Activated CD8-positive, alpha-beta memory T cell treated with anti-CD3 and anti-CD28 coated beads, Interleukin-2, amount 50 U/mL, for 24 hours (primary cell): Measurements from ENCODE around the gene RPS19BP1.

ENCODE experiments used
- DNase-seq: peaks from one replicate; pipeline ENCODE4 v3.0.0-alpha.2; 2020; ENCODE audit errors: extremely low read depth

RPS19BP1 gene

GRCh38 chr22:39532215-39533073, at the start of gene RPS19BP1:
Gene RPS19BP1, minus strand, starts transcription at chr22:39532748. Its CDS starts 10 bp downstream, at chr22:39532738.
- DNase-seq = peak; percentile 99

GRCh38 chr22:39581303-39581702, 48.8 kb upstream of the RPS19BP1 start:
- no peak for DNase-seq

- no peak for DNase-seq
These were observed 48.2 kb upstream of the RPS19BP1 start for GRCh38 chr22:39580795-39581194.

GRCh38 chr22:39580006-39580441, 47.5 kb upstream of the RPS19BP1 start:
- DNase-seq = no peak

- DNase-seq = no peak
These were observed 45.4 kb upstream of the RPS19BP1 start for GRCh38 chr22:39577900-39578299.

- no peak for DNase-seq
These were observed 44.8 kb upstream of the RPS19BP1 start for GRCh38 chr22:39577366-39577765.

- no peak for DNase-seq
These were observed 43.5 kb upstream of the RPS19BP1 start for GRCh38 chr22:39576027-39576426.

GRCh38 chr22:39575552-39575825, 42.9 kb upstream of the RPS19BP1 start:
- DNase-seq = no peak

- DNase-seq = no peak
These were observed 42.4 kb upstream of the RPS19BP1 start for GRCh38 chr22:39574779-39575551.

- DNase-seq = no peak
These were observed 39.0 kb upstream of the RPS19BP1 start for GRCh38 chr22:39571538-39571937.

GRCh38 chr22:39570665-39571064, 38.1 kb upstream of the RPS19BP1 start, which contains the start of gene CACNA1I:
Gene CACNA1I, plus strand, starts transcription at chr22:39570753. Its CDS starts 0 bp downstream, at chr22:39570753.
- DNase-seq = no peak

- DNase-seq = no peak
These were observed 37.7 kb upstream of the RPS19BP1 start for GRCh38 chr22:39570226-39570625.

- DNase-seq = no peak
These were observed 36.5 kb upstream of the RPS19BP1 start for GRCh38 chr22:39569066-39569465.

GRCh38 chr22:39568278-39568981, 35.9 kb upstream of the RPS19BP1 start:
- no peak for DNase-seq

GRCh38 chr22:39567135-39567946, 34.8 kb upstream of the RPS19BP1 start:
- no peak for DNase-seq

GRCh38 chr22:39565414-39565944, 32.9 kb upstream of the RPS19BP1 start:
- no peak for DNase-seq

- DNase-seq = no peak
These were observed 31.3 kb upstream of the RPS19BP1 start for GRCh38 chr22:39563571-39564428.

GRCh38 chr22:39562839-39563489, 30.4 kb upstream of the RPS19BP1 start:
- DNase-seq = no peak

GRCh38 chr22:39560127-39560526, 27.6 kb upstream of the RPS19BP1 start:
- no peak for DNase-seq
